ENCODE results near the gene FRMD4A. TPM values are rescaled to one million over a fixed set of nuclear protein-coding genes. Genes with fewer than 3 reads are reported as not detected.

The FRMD4A gene
- total and polyA plus RNA-seq, 2 of the 4 experiments (the other 2 are of a cell fraction), result 30.3 to 68.8 TPM

- Histone ChIP-seq H3K79me1 (ENCODE audit: low read depth in 1 of 2, low read length in 2 of 2) (peaks cover 4 to 34% of the 10 kb centered on the region in 2 experiments; a peak in 3 of 4 replicates), H3K27ac (ENCODE audit: insufficient read depth, low read length) (no peak overlapping the region), H4K20me1 (ENCODE audit: insufficient read depth, low read length) (peaks cover 9% of the 10 kb centered on the region; the same call in 1 of the 2 replicates), H2BK120ac (ENCODE audit: low read depth, low read length) (no peak overlapping the region), H3K14ac (replicated peaks; ENCODE audit: low read depth, low read length) (no peak overlapping the region), H4K8ac (ENCODE audit: low read depth in 2 of 2, low read length in 2 of 2) (no peak overlapping the region), H3K9me3 (ENCODE audit: control insufficient read depth, insufficient read depth, low read length) (no peaks in the 10 kb centered on the region), H3K9ac (ENCODE audit: low read depth, low read length) (no peak overlapping the region), H4K91ac (ENCODE audit: insufficient read depth, low read depth, low read length) (no peak overlapping the region), H3K18ac (ENCODE audit: low read depth, low read length) (no peak overlapping the region), H2BK5ac (ENCODE audit: low read depth, low read length, poor library complexity, severe bottlenecking) (no peak overlapping the region), H2BK15ac (ENCODE audit: low read depth, low read length) (no peak overlapping the region), H4K5ac (ENCODE audit: low read depth, low read length) (no peak overlapping the region), H2BK20ac (ENCODE audit: low read depth, low read length) (no peak overlapping the region), H3K4me3 (ENCODE audit: insufficient read depth, low read depth, low read length) (no peak overlapping the region), H3K4me2 (ENCODE audit: low read depth, low read length) (no peak overlapping the region), H3K9me1 (ENCODE audit: insufficient read depth, low read length) (no peaks in the 10 kb centered on the region; the same call in 1 of the 2 replicates), H3K4ac (ENCODE audit: low read depth, low read length) (no peak overlapping the region), H2AK5ac (ENCODE audit: low read depth, low read length) (no peak overlapping the region), H3K4me1 (ENCODE audit: control insufficient read depth, insufficient read depth, low read length) (no peaks in the 10 kb centered on the region), H2AFZ (replicated peaks; ENCODE audit: low read length, poor library complexity) (no peak overlapping the region), H3K23ac (ENCODE audit: low read depth, low read length) (no peak overlapping the region), H3K56ac (ENCODE audit: extremely low read depth, insufficient read depth, low read length) (no peak overlapping the region), H2AK9ac (replicated peaks; ENCODE audit: low read depth, low read length, poor library complexity) (no peak overlapping the region), H3K36me3 (ENCODE audit: control insufficient read depth, insufficient read depth, low read length) (peaks cover 70% of the 10 kb centered on the region), H3K27me3 (ENCODE audit: control insufficient read depth, insufficient read depth, low read length) (no peaks in the 10 kb centered on the region)
- dilution Hi-C loops (cut with HindIII; ENCODE audit: low sequenced_read_pairs, unreplicated experiment), result no loop called here
- in situ Hi-C loops (cut with MboI; ENCODE audit: low sequenced_read_pairs), result loop anchor here (25.0 kb wide), 1 partner anchor 437 kb away; no protein-coding TSS in a partner anchor
- intact Hi-C loops (cut with micrococcal nuclease), result no loop called here
- no peak for DNase-seq
- no TSS peak for BruUV-seq (replicated peaks)
- no CpG with 5 or more reads among the region's 5 CpGs for WGBS, 2 experiments (ENCODE audit: extremely low coverage in 2 of 2, insufficient read length in 1 of 2)
- CTCF ChIA-PET, result no interaction called here
- no peak for ATAC-seq (ENCODE audit: low read depth)
- POLR2A ChIA-PET (ENCODE audit: unreplicated experiment), result no interaction called here
- TF ChIP-seq RCOR1 (IDR thresholded peaks at IDR 0.05; ENCODE audit: insufficient replicate concordance, low read length), result no peak
- TF ChIP-seq POLR2A (IDR thresholded peaks at IDR 0.05; ENCODE audit: low read depth, low read length), result no peak
- TF ChIP-seq SMC3 (IDR thresholded peaks at IDR 0.05; ENCODE audit: low read depth, low read length), result no peak
- TF ChIP-seq, protein P1, sequence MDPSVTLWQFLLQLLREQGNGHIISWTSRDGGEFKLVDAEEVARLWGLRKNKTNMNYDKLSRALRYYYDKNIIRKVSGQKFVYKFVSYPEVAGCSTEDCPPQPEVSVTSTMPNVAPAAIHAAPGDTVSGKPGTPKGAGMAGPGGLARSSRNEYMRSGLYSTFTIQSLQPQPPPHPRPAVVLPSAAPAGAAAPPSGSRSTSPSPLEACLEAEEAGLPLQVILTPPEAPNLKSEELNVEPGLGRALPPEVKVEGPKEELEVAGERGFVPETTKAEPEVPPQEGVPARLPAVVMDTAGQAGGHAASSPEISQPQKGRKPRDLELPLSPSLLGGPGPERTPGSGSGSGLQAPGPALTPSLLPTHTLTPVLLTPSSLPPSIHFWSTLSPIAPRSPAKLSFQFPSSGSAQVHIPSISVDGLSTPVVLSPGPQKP (IDR thresholded peaks at IDR 0.05; ENCODE audit: borderline replicate concordance, low read depth, low read length), result no peak
- no peak for TF ChIP-seq MAZ (IDR thresholded peaks at IDR 0.05; ENCODE audit: borderline replicate concordance, low read depth, low read length)
- no peak for TF ChIP-seq BHLHE40 (IDR thresholded peaks at IDR 0.05; ENCODE audit: low read depth, low read length)
- no peak for TF ChIP-seq MXI1 (IDR thresholded peaks at IDR 0.05; ENCODE audit: borderline replicate concordance, low read depth, low read length)
- no peak for TF ChIP-seq CEBPB (IDR thresholded peaks at IDR 0.05; ENCODE audit: low read depth, low read length)
- TF ChIP-seq NFE2L2 (IDR thresholded peaks at IDR 0.05; ENCODE audit: low read depth, low read length), result no peak
- no peak for TF ChIP-seq RFX5 (IDR thresholded peaks at IDR 0.05; ENCODE audit: low read depth, low read length)
- TF ChIP-seq USF2 (IDR thresholded peaks at IDR 0.05; ENCODE audit: low read depth, low read length), result no peak
- TF ChIP-seq FOS (IDR thresholded peaks at IDR 0.05; ENCODE audit: low read depth, low read length), result no peak
- TF ChIP-seq MAFK (IDR thresholded peaks at IDR 0.05; ENCODE audit: low read depth, low read length), result no peak
- no peak for TF ChIP-seq RAD21 (IDR thresholded peaks at IDR 0.05; ENCODE audit: low read length)
- no peak for TF ChIP-seq CTCF (conservative IDR thresholded peaks at IDR 0.05; ENCODE audit: low read depth, low read length)
- TF ChIP-seq CHD1 (IDR thresholded peaks at IDR 0.05; ENCODE audit: low read depth, low read length), result no peak
Observed at GRCh38 chr10:13649844-13650520, 680.7 kb downstream of the FRMD4A start.

Data from IMR-90 (cell line).